WTC11 (cell line): ENCODE measurements around the gene DNAJB2. TPM values are rescaled to one million over a fixed set of nuclear protein-coding genes. Genes with fewer than 3 reads are reported as not detected.
A peak's percentile ranks its signal among the peaks of the same experiment; 100 is the strongest.

Source experiments
- ATAC-seq: fragments of 200-7000 bp; cut with Tn5 transposase; 2 replicates; pipeline ENCODE4 v1.10.0; 2021; ENCODE audit warnings: mild to moderate bottlenecking, moderate library complexity
- CTCF ChIA-PET: fragments of 300-600 bp; sonication (Branson Sonifier 250); formaldehyde crosslinking; loops from one replicate; lab custom pipeline; 2021; ENCODE audit warnings: antibody characterized with exemption; lab: Charles Lee
- POLR2A ChIA-PET: fragments of 350-600 bp; sonication (Branson Sonifier 250); formaldehyde crosslinking; loops from one replicate; lab custom pipeline; 2021; ENCODE audit warnings: antibody characterized with exemption; lab: Charles Lee
- DNase-seq: peaks from one replicate; pipeline ENCODE4 v3.0.0; 2021; ENCODE audit warnings: low spot score
- H3K27ac Mint-ChIP-seq: 2 replicates; pipeline ENCODE4 v1.8.0; 2021; ENCODE audit warnings: mixed read lengths
- H3K27me3 Mint-ChIP-seq: 2 replicates; pipeline ENCODE4 v1.8.0; 2021; ENCODE audit warnings: low read depth, mild to moderate bottlenecking, moderate library complexity, mixed read lengths
- H3K36me3 Mint-ChIP-seq: 2 replicates; pipeline ENCODE4 v1.8.0; 2021; ENCODE audit warnings: mixed read lengths
- H3K4me1 Mint-ChIP-seq: 2 replicates; pipeline ENCODE4 v1.8.0; 2022; ENCODE audit warnings: mixed read lengths
- H3K4me3 Mint-ChIP-seq: 2 replicates; pipeline ENCODE4 v1.8.0; 2021; ENCODE audit warnings: mild to moderate bottlenecking, moderate library complexity, mixed read lengths
- H3K9me3 Mint-ChIP-seq: 2 replicates; pipeline ENCODE4 v1.8.0; 2021; ENCODE audit warnings: mixed read lengths
- ATF2 ChIP-seq: sonication (generic); formaldehyde crosslinking; IDR thresholded peaks from 2 replicates; pipeline ENCODE4 v1.8.1; 2022; ENCODE audit warnings: low read depth, missing genetic modification reagents, borderline replicate concordance
- ETV6 ChIP-seq: sonication (generic); formaldehyde crosslinking; IDR thresholded peaks from 2 replicates; pipeline ENCODE4 v1.8.1; 2022; ENCODE audit warnings: mild to moderate bottlenecking, missing genetic modification reagents
- FOXP4 ChIP-seq: sonication (generic); formaldehyde crosslinking; IDR thresholded peaks from 2 replicates; pipeline ENCODE4 v1.8.0; 2022; ENCODE audit warnings: mild to moderate bottlenecking, missing genetic modification reagents
- GABPB1 ChIP-seq: sonication (generic); formaldehyde crosslinking; IDR thresholded peaks from 2 replicates; pipeline ENCODE4 v1.8.1; 2023; ENCODE audit warnings: mild to moderate bottlenecking, missing genetic modification reagents
- GRHL2 ChIP-seq: fragments of 250-450 bp; sonication (Bioruptor Pico); IDR thresholded peaks from 2 replicates; pipeline ENCODE4 v1.8.0; 2022; ENCODE audit warnings: mild to moderate bottlenecking, moderate library complexity; ENCODE audit not compliant: insufficient replicate concordance, severe bottlenecking
- HMGA2 ChIP-seq: fragments of 250-450 bp; sonication (Bioruptor Pico); IDR thresholded peaks from 2 replicates; pipeline ENCODE4 v1.4.0; 2021; ENCODE audit warnings: mild to moderate bottlenecking, moderate library complexity
- JUN ChIP-seq: sonication (generic); formaldehyde crosslinking; IDR thresholded peaks from 2 replicates; pipeline ENCODE4 v1.8.0; 2023; ENCODE audit warnings: mild to moderate bottlenecking, missing genetic modification reagents
- KAT7 ChIP-seq: sonication (generic); formaldehyde crosslinking; IDR thresholded peaks from 2 replicates; pipeline ENCODE4 v1.8.1; 2023; ENCODE audit warnings: missing genetic modification reagents, mild to moderate bottlenecking, borderline replicate concordance
- MXD4 ChIP-seq: fragments of 250-450 bp; sonication (Bioruptor Pico); IDR thresholded peaks from 2 replicates; pipeline ENCODE4 v1.8.0; 2021; ENCODE audit warnings: mild to moderate bottlenecking, moderate library complexity, borderline replicate concordance
- NR3C1 ChIP-seq: sonication (generic); formaldehyde crosslinking; conservative IDR thresholded peaks from 2 replicates; pipeline ENCODE4 v1.8.1; 2023; ENCODE audit warnings: low read depth, mild to moderate bottlenecking, missing genetic modification reagents
- PRDM15 ChIP-seq: sonication (generic); formaldehyde crosslinking; IDR thresholded peaks from 2 replicates; pipeline ENCODE4 v1.8.0; 2022; ENCODE audit warnings: missing genetic modification reagents
- PREB ChIP-seq: sonication (generic); formaldehyde crosslinking; IDR thresholded peaks from 2 replicates; pipeline ENCODE4 v1.8.1; 2022; ENCODE audit warnings: mild to moderate bottlenecking, missing genetic modification reagents, moderate library complexity, borderline replicate concordance
- PRRX2 ChIP-seq: fragments of 250-450 bp; sonication (Bioruptor Pico); IDR thresholded peaks from 2 replicates; pipeline ENCODE4 v1.8.0; 2021; ENCODE audit warnings: mild to moderate bottlenecking
- RORB ChIP-seq: fragments of 250-450 bp; sonication (Bioruptor Pico); IDR thresholded peaks from 2 replicates; pipeline ENCODE4 v1.9.0; 2021; ENCODE audit warnings: mild to moderate bottlenecking
- SMAD4 ChIP-seq: sonication (generic); formaldehyde crosslinking; IDR thresholded peaks from 2 replicates; pipeline ENCODE4 v1.8.0; 2022; ENCODE audit warnings: mild to moderate bottlenecking, missing genetic modification reagents
- ZMAT4 ChIP-seq: fragments of 250-450 bp; sonication (Bioruptor Pico); IDR thresholded peaks from 2 replicates; pipeline ENCODE4 v1.9.0; 2021; ENCODE audit warnings: mild to moderate bottlenecking
- ZNF232 ChIP-seq: sonication (generic); formaldehyde crosslinking; IDR thresholded peaks from 2 replicates; pipeline ENCODE4 v1.8.0; 2022; ENCODE audit warnings: mild to moderate bottlenecking, missing genetic modification reagents
- ZNF263 ChIP-seq: sonication (generic); formaldehyde crosslinking; IDR thresholded peaks from 2 replicates; pipeline ENCODE4 v1.8.1; 2022; ENCODE audit warnings: low read depth, mild to moderate bottlenecking, moderate library complexity, missing genetic modification reagents
- ZNF317 ChIP-seq: sonication (generic); formaldehyde crosslinking; IDR thresholded peaks from 2 replicates; pipeline ENCODE4 v1.8.1; 2023; ENCODE audit warnings: low read depth, mild to moderate bottlenecking, moderate library complexity, missing genetic modification reagents, borderline replicate concordance
- total RNA-seq: library from RNA; stranded (reverse); gene quantifications from 3 replicates; pipeline ENCODE4 v1.2.3, GENCODE V29; 2021

Gene DNAJB2
- total RNA-seq, 1 experiment from 2014 or later = 36.1 TPM

GRCh38 chr2:219270055-219270372 lies 9.2 kb upstream of the DNAJB2 start:
- peaks cover 42% of the 10 kb centered on the region for H3K27me3 Mint-ChIP-seq
- DNase-seq = no peak
- peaks cover 8% of the 10 kb centered on the region for H3K4me1 Mint-ChIP-seq
- ChIA-PET POLR2A (no interaction called here), CTCF (interaction anchor here (1.0 to 1.6 kb wide), 4 partner anchors 9 to 240 kb away, joined by 3 to 5 read pairs (median 3); partner anchors contain the start of gene DNAJB2)
- ATAC-seq = no peak
- H3K27ac Mint-ChIP-seq = no peak overlapping the region
- no peaks in the 10 kb centered on the region for H3K9me3 Mint-ChIP-seq
- peak; percentile 36; the same call in 1 of the 2 replicates for TF ChIP-seq GABPB1 (CRISPR knock-in tag)
- no peak for TF ChIP-seq NR3C1
- TF ChIP-seq, all 79 proteins: peak for 1
- no peaks in the 10 kb centered on the region for H3K36me3 Mint-ChIP-seq
- no peak overlapping the region for H3K4me3 Mint-ChIP-seq

GRCh38 chr2:219271021-219271420 lies 8.1 kb upstream of the DNAJB2 start:
- no peak for TF ChIP-seq JUN (CRISPR knock-in tag)
- TF ChIP-seq KAT7 = no peak
- no peak for TF ChIP-seq MXD4
- no peak for TF ChIP-seq ZNF263 (CRISPR knock-in tag)
- TF ChIP-seq GRHL2 (CRISPR knock-in tag) = no peak
- no peak for TF ChIP-seq PRDM15 (CRISPR knock-in tag)
- no peak for TF ChIP-seq PREB (CRISPR knock-in tag)
- TF ChIP-seq ZMAT4 (CRISPR knock-in tag) = no peak
- no peak for TF ChIP-seq NR3C1
- TF ChIP-seq PRRX2 (CRISPR knock-in tag) = no peak
- TF ChIP-seq ETV6 = no peak
- no peak for TF ChIP-seq ZNF317
- no peak for TF ChIP-seq ATF2 (CRISPR knock-in tag)
- no peak for TF ChIP-seq GABPB1 (CRISPR knock-in tag)
- TF ChIP-seq, all 79 proteins: peak for 0

GRCh38 chr2:219272356-219272755 lies 6.8 kb upstream of the DNAJB2 start:
- POLR2A ChIA-PET = no interaction called here
- no peaks in the 10 kb centered on the region for H3K9me3 Mint-ChIP-seq
- H3K4me1 Mint-ChIP-seq = peaks cover 13% of the 10 kb centered on the region
- H3K27me3 Mint-ChIP-seq = peaks cover 39% of the 10 kb centered on the region
- ATAC-seq (no peak), DNase-seq (no peak)
- H3K27ac Mint-ChIP-seq = no peak overlapping the region
- H3K36me3 Mint-ChIP-seq = no peaks in the 10 kb centered on the region
- TF ChIP-seq ZNF232 (CRISPR knock-in tag) = no peak
- no peak for TF ChIP-seq HMGA2 (CRISPR knock-in tag)
- TF ChIP-seq RORB = no peak
- no peak for TF ChIP-seq MXD4
- TF ChIP-seq FOXP4 (CRISPR knock-in tag) = no peak
- no peak for TF ChIP-seq SMAD4 (CRISPR knock-in tag)
- TF ChIP-seq ATF2 (CRISPR knock-in tag) = no peak
- CTCF ChIA-PET = no interaction called here
- H3K4me3 Mint-ChIP-seq = no peak overlapping the region

More at GRCh38 chr2:219271021-219271420, 8.1 kb upstream of the DNAJB2 start:
- Mint-ChIP-seq H3K36me3 (no peaks in the 10 kb centered on the region), H3K27ac (no peak overlapping the region), H3K4me1 (peaks cover 8% of the 10 kb centered on the region), H3K9me3 (no peaks in the 10 kb centered on the region), H3K27me3 (peaks cover 38% of the 10 kb centered on the region), H3K4me3 (no peak overlapping the region)
- ChIA-PET POLR2A (no interaction called here), CTCF (interaction anchor here (1.2 to 1.6 kb wide), 2 partner anchors 8 to 241 kb away, joined by 3 to 5 read pairs; partner anchors contain the start of gene DNAJB2)
- ATAC-seq (no peak), DNase-seq (no peak)
